ENCODE measurements around the gene PGRMC2.

DNA sequence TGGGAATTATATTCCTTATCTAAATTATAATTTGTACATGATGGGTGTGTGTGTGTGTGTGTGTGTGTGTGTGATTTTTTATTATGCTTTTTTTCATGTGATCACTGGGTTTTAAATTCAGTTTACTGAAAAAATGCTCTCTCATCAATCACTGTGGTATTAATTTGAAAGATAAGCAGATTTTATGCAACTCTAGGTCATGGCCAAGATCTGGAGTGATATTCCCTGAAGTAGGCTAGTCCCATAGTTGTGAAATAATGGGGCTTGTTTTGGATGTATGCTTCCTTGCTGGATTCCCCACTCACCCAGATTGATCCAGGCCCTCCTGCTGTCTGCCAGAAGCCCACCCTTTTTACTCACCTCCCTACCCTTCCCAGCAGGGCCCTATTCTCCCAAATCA lies 22.0 kb upstream of the PGRMC2 start:
- TF ChIP-seq ZNF585B (tag by site-specific recombination; IDR thresholded peaks at IDR 0.05) (no peak), ZFP3 (tag by site-specific recombination; IDR thresholded peaks at IDR 0.05; ENCODE audit: low read depth) (no peak), ZNF311 (tag by site-specific recombination; IDR thresholded peaks at IDR 0.05; ENCODE audit: borderline replicate concordance) (no peak), ZNF670 (tag by site-specific recombination; IDR thresholded peaks at IDR 0.05; ENCODE audit: low read depth) (no peak), ZNF423 (tag by site-specific recombination; IDR thresholded peaks at IDR 0.05) (no peak), ZNF214 (tag by site-specific recombination; IDR thresholded peaks at IDR 0.05; ENCODE audit: borderline replicate concordance) (no peak)
- TF ChIP-seq, protein P1, sequence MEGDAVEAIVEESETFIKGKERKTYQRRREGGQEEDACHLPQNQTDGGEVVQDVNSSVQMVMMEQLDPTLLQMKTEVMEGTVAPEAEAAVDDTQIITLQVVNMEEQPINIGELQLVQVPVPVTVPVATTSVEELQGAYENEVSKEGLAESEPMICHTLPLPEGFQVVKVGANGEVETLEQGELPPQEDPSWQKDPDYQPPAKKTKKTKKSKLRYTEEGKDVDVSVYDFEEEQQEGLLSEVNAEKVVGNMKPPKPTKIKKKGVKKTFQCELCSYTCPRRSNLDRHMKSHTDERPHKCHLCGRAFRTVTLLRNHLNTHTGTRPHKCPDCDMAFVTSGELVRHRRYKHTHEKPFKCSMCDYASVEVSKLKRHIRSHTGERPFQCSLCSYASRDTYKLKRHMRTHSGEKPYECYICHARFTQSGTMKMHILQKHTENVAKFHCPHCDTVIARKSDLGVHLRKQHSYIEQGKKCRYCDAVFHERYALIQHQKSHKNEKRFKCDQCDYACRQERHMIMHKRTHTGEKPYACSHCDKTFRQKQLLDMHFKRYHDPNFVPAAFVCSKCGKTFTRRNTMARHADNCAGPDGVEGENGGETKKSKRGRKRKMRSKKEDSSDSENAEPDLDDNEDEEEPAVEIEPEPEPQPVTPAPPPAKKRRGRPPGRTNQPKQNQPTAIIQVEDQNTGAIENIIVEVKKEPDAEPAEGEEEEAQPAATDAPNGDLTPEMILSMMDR (tag by site-specific recombination; IDR thresholded peaks at IDR 0.05), result no peak
